CD4-positive, alpha-beta T cell treated with Interleukin-12 subunit alpha and Interleukin-12 subunit beta, for 1 hour (primary cell): ENCODE results near the gene ANO1.

Experiments used
- DNase-seq: peaks from one replicate; pipeline ENCODE4 v3.0.0-alpha.2; 2020

Gene ANO1

GRCh38 chr11:70054004-70054403, 24.1 kb upstream of the ANO1 start:
- no peak for DNase-seq

- DNase-seq, result no peak
These were observed 22.7 kb upstream of the ANO1 start for GRCh38 chr11:70055444-70055843.

GRCh38 chr11:70057080-70057479, 21.0 kb upstream of the ANO1 start:
- no peak for DNase-seq

GRCh38 chr11:70059971-70060370, 18.1 kb upstream of the ANO1 start:
- no peak for DNase-seq

- no peak for DNase-seq
These were observed 17.4 kb upstream of the ANO1 start for GRCh38 chr11:70060611-70061293.

GRCh38 chr11:70061734-70062133, 16.4 kb upstream of the ANO1 start:
- DNase-seq, result no peak

- DNase-seq, result no peak
These were observed 15.0 kb upstream of the ANO1 start for GRCh38 chr11:70063121-70063520.

GRCh38 chr11:70063555-70063954, 14.6 kb upstream of the ANO1 start:
- DNase-seq, result no peak

GRCh38 chr11:70064008-70064725, 13.9 kb upstream of the ANO1 start:
- DNase-seq, result no peak

GRCh38 chr11:70064726-70065317, 13.3 kb upstream of the ANO1 start:
- DNase-seq, result no peak

GRCh38 chr11:70065318-70066135, 12.6 kb upstream of the ANO1 start:
- DNase-seq, result no peak

- no peak for DNase-seq
These were observed 12.0 kb upstream of the ANO1 start for GRCh38 chr11:70066136-70066520.

GRCh38 chr11:70066628-70067027, 11.5 kb upstream of the ANO1 start:
- DNase-seq, result no peak

- DNase-seq, result no peak
These were observed 11.1 kb upstream of the ANO1 start for GRCh38 chr11:70067036-70067435.

GRCh38 chr11:70067591-70068341, 10.4 kb upstream of the ANO1 start:
- no peak for DNase-seq

GRCh38 chr11:70068345-70068744, 9.8 kb upstream of the ANO1 start:
- no peak for DNase-seq

GRCh38 chr11:70068950-70069349, 9.2 kb upstream of the ANO1 start:
- DNase-seq, result no peak

GRCh38 chr11:70070706-70071105, 7.4 kb upstream of the ANO1 start:
- DNase-seq, result no peak

- DNase-seq, result no peak
These were observed 6.1 kb upstream of the ANO1 start for GRCh38 chr11:70071996-70072395.

GRCh38 chr11:70072461-70072860, 5.7 kb upstream of the ANO1 start:
- no peak for DNase-seq

GRCh38 chr11:70072861-70073755, 5.0 kb upstream of the ANO1 start:
- DNase-seq, result no peak
